NCI-H226 (cell line): Measurements from ENCODE around the gene LGR5.
A peak's percentile ranks its signal among the peaks of the same experiment; 100 is the strongest.

ENCODE experiments used
- DNase-seq: peaks from one replicate; pipeline ENCODE4 v3.0.0-alpha.2; 2015

The LGR5 gene

DNA sequence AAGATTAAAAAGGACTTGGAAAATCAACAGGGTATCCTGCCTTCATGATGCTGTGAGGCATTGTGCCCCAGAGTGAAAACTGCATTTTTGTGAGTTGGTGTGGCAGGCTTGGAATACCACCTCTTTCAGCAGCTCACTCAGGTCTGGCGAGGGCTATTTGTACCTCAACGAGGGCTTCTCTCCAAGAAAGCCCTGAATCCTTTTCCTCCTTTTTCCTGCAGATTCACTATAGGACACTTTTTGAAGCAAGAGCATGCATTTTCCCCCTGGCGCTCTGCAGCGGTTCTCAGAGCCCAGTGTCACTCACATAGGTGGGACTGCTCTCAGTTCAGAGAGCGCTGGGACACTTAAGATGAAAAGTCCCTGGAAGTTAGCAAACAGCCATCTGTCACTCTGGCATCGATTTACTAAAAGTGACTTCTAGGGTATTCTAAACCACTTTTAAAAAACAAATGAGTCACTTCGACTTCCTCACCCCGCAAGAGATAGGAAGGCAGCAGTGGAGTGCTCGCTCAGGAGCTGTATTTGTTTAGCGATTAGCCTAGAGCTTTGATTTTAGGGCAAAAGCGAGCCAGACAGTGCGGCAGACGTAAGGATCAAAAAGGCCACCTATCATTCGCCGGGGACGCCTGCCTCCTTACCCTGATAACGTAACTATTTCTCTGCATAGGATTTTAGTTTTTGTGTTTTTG, 782 bp upstream of the LGR5 start:
- DNase-seq, result no peak

- DNase-seq, result no peak
Observed at GRCh38 chr12:71439362-71439612, 311 bp upstream of the LGR5 start.

- DNase-seq, result no peak
Observed at GRCh38 chr12:71440345-71440762, 756 bp downstream of the LGR5 start.

GRCh38 chr12:71440763-71441748, 1.5 kb downstream of the LGR5 start:
- DNase-seq, result no peak

- no peak for DNase-seq
Observed at GRCh38 chr12:71441836-71442566, 2.4 kb downstream of the LGR5 start.

GRCh38 chr12:71442567-71442931, 3.0 kb downstream of the LGR5 start:
- DNase-seq, result no peak

- DNase-seq, result no peak
Observed at GRCh38 chr12:71445071-71445470, 5.5 kb downstream of the LGR5 start.

DNA sequence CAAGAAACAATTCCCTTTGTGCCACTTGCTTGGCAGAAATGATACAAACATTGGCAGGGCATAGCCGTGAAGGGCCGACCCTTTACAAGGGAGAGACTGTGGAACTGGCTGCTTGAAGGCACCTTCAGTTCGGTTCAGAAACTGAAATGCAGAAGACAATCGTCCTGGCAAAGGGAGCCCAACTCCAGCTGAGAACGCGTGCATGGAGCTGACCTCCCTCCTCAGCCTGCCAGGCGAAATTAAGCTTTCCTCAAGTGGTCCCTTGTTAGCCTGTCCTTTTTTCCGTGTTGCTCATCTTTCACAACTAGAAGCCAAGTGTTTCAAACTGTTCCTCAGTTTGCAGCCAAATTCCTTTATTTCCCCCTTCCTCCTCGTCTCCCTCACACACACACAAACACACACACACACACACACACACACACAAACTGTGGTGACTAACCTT, 8.1 kb downstream of the LGR5 start:
- no peak for DNase-seq

DNA sequence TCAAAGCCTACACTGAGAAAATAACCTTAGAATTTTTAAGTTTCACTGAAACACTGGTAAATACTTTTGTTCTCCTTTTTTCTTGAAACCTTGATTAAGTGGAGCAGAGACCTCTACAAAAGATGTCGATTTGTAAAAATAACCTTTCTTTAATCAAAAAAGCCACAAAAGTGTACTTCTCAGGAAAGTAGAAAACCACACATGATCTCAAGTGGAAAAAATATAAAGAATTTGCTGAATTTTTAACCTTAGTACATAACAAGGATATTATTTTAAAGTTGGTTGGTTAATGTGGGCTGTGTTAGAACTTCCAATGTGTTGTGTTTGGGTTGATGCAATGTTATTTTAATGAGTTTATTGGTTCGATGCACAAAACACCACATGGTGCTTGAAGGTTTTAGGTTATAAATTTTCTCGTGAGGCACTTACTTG, 8.6 kb downstream of the LGR5 start:
- DNase-seq, result no peak

DNA sequence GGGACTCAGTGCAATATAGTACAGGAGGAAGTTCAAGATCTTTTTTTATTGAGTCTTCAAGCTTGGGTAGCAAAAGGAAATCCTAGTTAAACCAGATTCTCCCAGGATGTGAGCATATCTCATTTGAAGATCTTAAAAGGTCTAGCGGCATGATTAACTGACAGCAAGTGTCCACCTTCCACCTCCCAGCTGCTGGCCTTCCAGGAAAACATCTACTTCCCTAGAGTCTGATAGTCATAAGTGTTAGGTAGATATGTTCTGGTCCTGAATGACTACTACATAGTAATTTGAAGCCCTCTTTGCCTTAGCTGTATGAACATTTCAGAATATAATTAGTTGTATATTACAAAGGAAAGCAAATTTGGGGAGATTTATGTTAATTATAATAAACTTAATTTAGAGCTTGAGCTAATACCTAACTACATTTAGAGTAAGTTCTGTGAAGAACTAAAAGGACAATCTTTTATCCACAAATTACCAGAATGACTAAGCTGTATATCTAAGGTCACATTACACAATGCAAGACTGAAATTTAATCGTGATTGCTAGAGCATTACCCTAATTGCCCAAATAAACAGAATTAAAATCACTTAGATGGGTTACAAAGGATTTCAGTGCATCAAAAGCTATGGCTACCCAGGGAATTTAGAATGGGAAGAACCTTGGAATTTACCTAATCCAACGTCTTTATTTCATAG, 9.9 kb downstream of the LGR5 start:
- no peak for DNase-seq

DNA sequence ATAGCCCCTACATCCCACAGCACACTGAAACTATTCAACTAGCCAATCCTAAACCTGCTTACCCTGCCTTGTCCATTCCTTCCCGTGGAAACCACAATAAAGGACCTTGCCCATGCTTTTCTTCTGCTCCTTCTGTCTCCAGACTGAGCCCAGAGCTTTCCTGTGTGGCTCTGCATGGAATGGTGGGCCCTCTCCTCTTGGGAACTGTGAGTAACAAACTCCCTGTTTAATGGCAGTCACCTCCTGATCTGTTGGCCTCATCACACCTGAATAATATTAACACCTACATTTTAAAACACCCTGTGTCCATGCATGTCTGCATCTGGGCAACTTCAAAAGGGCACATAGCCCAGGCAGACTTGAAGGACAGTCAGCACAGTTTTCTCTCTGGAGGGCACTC, 12.4 kb downstream of the LGR5 start:
- no peak for DNase-seq

DNA sequence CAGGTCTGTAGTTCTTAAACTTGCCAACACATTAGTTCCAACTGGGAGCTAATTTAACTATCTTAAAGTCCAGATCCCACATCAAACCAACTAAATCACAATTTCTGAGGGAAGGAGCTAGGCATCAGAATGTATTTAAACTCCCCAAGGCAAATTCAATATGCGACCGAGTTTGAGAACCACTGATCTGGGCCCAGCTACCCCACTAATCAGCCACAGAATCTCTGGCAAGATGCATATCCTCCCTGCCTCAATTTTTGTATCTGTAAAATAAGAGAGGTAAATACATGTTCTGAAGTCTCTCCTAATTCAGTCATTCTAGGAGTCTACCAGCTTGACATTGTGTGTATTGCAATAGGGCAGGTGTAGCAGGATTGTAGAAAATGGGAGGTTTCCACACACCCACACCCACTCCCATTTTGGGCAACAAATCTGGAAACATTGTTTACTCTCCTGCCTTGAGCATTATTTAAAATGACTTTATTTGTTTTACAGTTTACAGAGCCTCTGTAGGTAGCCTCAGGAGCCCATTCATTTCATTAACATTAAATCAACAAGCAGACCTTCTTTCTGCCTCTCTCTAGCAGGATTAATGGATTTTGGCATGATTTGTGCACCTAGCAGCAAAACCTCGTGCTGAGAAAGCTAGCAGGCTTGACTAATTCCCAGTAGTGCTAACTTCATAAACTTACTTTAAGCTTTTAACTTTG, 15.6 kb downstream of the LGR5 start:
- DNase-seq, result no peak

DNA sequence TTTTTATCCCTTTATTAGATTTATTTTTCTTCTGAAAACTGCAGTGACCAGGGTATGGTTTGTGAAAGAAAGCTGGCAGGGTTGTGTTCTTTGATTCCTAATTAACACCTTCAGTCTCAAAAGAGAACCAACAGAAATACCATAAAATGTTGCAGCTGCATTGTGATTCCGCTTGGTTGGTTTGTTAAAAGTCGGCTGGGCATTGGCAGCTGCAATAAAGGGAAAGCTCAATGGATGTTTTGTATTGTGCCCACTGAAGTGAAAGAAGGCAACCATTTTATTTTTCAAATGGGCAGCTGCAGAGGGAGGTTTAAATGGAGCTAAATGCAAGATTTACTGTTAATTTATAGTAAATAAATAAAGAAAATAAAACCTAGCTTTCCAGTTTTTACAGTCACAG, 16.7 kb downstream of the LGR5 start:
- DNase-seq, result no peak

- no peak for DNase-seq
Observed at GRCh38 chr12:71456990-71457389, 17.4 kb downstream of the LGR5 start.

GRCh38 chr12:71460318-71460717, 20.7 kb downstream of the LGR5 start:
- no peak for DNase-seq

- DNase-seq, result no peak
Observed at GRCh38 chr12:71460850-71461609, 21.4 kb downstream of the LGR5 start.

DNA sequence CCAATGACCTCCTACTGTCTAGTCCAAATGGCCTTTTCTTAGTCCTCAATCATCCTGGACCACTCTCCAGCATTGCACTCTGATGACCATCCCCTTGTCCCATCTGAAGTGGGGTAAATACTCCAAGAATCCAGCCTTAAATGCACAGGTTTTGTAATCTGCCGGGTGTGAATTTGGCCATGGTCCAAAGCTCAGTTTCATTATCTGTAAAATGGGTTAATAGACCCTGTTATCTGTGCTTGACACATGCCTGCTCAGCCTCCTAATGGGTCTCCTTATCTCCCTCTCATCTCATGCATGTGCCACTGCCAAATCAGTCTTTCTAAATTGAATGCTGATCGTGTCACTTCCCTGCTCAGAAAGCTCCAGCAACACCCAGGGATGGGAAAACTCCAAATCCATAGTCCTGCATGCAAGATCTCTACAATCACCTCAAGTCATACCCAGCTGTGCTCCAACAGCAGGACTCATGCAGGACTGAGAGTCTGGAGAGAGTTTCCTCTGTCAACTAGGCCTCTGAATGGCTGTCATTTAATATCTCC, 22.3 kb downstream of the LGR5 start:
- DNase-seq, result no peak

DNA sequence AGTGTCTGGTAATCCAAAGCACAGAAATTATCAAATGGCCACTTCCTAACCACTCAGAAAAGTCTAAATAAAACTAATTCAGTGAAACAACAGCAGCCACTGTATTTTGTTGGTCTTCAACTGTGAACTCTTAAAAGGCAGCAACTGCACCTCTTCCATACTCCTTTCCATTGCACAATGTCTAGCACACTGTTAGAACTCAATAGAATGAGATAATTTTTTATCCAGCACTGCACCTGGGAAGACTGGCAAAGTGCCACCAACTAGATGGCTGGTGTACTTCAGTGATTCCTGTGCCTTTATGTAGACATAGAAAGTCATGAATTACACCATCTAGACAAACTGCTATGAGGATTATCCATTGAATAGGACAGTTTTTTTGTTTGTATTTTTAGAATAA, 26.2 kb downstream of the LGR5 start:
- DNase-seq, result no peak

- DNase-seq, result peak; percentile 14
Observed at GRCh38 chr12:71469258-71469750, 29.7 kb downstream of the LGR5 start.

DNA sequence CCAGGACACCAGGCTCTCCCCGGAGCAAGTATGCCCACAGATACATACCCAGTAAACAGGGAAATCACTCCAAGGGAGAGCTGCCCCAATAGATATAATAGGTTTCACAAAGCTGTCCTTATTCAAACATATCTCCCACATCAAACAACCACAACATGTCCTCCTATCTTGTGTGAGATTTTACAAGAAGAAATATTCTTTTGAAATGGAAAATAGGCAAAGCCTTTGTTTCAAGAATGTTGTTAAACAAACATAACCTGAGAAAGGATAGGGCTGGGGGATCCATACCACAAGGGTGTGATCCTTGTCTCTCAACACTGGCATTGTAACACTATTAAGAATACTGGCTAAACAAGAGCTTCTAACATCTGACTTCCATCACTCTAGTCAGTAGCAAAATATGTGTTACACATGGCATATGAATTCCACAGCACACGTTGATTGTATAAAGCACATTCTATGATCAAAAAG, 32.9 kb downstream of the LGR5 start:
- DNase-seq, result peak; percentile 9

GRCh38 chr12:71474791-71475190, 35.2 kb downstream of the LGR5 start:
- DNase-seq, result no peak
